Measurements from ENCODE around the gene EVL. TPM values are rescaled to one million over a fixed set of nuclear protein-coding genes. Genes with fewer than 3 reads are reported as not detected.

The EVL gene
- total and polyA plus RNA-seq, 2 experiments from 2014 or later, result 65.3 to 116 TPM

DNA sequence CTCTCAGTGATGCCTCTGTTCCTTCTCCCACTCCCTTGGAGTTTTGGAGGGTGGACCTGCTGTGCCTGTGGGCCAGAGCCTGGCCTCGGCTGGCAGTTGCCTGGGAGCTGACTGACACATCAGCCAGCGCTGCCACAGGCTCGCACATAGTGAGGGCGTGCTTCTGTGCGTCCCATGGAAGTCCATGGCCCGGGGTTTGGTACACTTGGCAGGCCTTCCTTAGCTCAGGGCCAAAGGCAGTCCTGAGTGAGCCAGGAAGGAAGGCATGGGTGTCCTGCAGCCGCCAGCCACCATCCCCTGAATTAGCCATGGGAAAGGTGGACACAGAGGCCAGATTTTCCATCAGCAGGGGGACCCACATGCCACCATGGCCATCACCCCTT, 95.3 kb downstream of the EVL start:
- Histone ChIP-seq H3K9me3 (ENCODE audit: low read depth) (no peaks in the 10 kb centered on the region), H3K4me3 (no peak overlapping the region), H3K27ac (no peak overlapping the region), H3K36me3 (no peaks in the 10 kb centered on the region), H3K27me3 (peaks cover 97% of the 10 kb centered on the region), H3K4me1 (ENCODE audit: low read depth) (no peaks in the 10 kb centered on the region)
- DNase-seq (ENCODE audit: low read depth in 1 of 2, low spot score in 1 of 2), result no peak
- TF ChIP-seq, protein P1, sequence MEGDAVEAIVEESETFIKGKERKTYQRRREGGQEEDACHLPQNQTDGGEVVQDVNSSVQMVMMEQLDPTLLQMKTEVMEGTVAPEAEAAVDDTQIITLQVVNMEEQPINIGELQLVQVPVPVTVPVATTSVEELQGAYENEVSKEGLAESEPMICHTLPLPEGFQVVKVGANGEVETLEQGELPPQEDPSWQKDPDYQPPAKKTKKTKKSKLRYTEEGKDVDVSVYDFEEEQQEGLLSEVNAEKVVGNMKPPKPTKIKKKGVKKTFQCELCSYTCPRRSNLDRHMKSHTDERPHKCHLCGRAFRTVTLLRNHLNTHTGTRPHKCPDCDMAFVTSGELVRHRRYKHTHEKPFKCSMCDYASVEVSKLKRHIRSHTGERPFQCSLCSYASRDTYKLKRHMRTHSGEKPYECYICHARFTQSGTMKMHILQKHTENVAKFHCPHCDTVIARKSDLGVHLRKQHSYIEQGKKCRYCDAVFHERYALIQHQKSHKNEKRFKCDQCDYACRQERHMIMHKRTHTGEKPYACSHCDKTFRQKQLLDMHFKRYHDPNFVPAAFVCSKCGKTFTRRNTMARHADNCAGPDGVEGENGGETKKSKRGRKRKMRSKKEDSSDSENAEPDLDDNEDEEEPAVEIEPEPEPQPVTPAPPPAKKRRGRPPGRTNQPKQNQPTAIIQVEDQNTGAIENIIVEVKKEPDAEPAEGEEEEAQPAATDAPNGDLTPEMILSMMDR (IDR thresholded peaks at IDR 0.05; ENCODE audit: low read depth, low read length), result no peak

DNA sequence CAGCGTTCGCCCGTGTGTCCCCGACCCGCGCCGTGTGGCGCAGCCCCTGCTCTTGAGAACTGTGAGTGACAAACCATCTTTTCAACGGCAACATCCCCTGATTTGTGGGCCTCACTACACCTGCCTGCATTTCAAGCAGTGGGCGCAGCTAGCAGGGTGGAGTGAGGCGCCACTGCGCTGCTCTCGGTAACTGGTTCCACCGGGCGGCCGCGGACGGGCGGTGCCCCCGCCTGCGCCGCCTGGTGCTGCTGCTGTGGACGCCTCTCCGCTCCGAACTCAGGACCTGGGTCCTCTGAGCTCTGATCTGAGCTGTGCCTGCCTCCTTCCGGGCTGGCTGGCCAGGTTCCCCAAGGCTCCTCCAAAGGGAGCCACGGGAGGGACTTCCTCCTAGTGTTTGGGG, 100.2 kb downstream of the EVL start:
- Histone ChIP-seq H3K4me1 (ENCODE audit: low read depth) (no peaks in the 10 kb centered on the region), H3K9me3 (ENCODE audit: low read depth) (no peaks in the 10 kb centered on the region), H3K27ac (no peak overlapping the region), H3K27me3 (peaks cover 68% of the 10 kb centered on the region), H3K36me3 (no peaks in the 10 kb centered on the region), H3K4me3 (no peak overlapping the region)
- DNase-seq (ENCODE audit: low read depth in 1 of 2, low spot score in 1 of 2), result peak in 1 of 2 donors; percentile 24
- TF ChIP-seq, protein P1 (IDR thresholded peaks at IDR 0.05; ENCODE audit: low read depth, low read length), result peak; percentile 12

DNA sequence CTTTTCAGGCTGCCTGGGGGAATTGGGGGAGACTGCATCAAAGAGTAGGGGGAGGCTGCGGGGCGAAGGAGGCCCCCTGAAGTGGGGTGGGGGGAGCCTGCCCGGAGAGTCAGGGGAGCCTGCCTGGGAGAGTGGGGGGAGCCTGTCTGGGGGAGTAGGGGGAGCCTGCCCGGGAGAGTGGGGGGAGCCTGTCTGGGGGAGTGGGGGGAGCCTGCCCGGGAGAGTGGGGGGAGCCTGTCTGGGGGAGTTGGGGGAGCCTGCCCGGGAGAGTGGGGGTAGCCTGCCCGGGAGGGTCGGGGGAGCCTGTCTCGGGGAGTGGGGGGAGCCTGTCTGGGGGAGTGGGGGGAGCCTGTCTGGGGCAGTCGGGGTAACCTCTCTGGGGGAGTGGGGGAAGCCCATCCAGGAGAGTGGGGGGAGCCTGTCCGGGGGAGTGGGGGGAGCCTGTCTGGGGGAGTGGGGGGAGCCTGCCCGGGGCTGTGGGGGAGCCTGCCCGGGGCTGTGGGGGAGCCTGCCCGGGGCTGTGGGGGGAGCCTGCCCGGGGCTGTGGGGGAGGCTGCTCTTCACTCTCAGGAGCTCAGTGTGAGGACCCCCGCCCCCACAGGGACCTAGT, 100.7 kb downstream of the EVL start:
- TF ChIP-seq, protein P1 (IDR thresholded peaks at IDR 0.05; ENCODE audit: low read depth, low read length), result no peak
- Histone ChIP-seq H3K27me3 (peaks cover 62% of the 10 kb centered on the region), H3K36me3 (no peaks in the 10 kb centered on the region)

DNA sequence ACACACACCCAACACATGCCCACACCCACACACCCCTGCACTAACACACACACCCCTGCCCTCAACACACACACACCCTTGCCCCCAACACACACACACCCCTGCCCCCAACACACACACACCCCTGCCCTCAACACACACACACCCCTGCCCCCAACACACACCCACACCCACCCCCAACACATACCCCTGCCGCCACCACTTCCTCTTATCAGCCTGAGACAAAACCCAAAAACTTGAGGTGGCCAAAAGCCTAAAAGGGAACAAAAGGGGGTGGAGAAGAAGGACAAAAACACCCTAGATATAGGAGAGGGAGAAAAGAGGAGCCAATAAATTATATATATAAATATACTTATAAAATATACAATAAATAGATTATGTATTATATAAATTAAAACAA, 103.3 kb downstream of the EVL start:
- Histone ChIP-seq H3K36me3 (no peaks in the 10 kb centered on the region), H3K27me3 (peaks cover 43% of the 10 kb centered on the region), H3K27ac (no peak overlapping the region), H3K4me1 (ENCODE audit: low read depth) (no peaks in the 10 kb centered on the region), H3K4me3 (no peak overlapping the region), H3K9me3 (ENCODE audit: low read depth) (no peaks in the 10 kb centered on the region)
- TF ChIP-seq, protein P1 (IDR thresholded peaks at IDR 0.05; ENCODE audit: low read depth, low read length), result no peak
- DNase-seq (ENCODE audit: low read depth in 1 of 2, low spot score in 1 of 2), result no peak

More for the DNA sequence above, 100.7 kb downstream of the EVL start:
- H3K9me3 ChIP-seq (ENCODE audit: low read depth), result no peaks in the 10 kb centered on the region
- no peak for DNase-seq (ENCODE audit: low read depth in 1 of 2, low spot score in 1 of 2)
- H3K4me1 ChIP-seq (ENCODE audit: low read depth), result no peaks in the 10 kb centered on the region
- H3K4me3 ChIP-seq, result no peak overlapping the region
- no peak overlapping the region for H3K27ac ChIP-seq

DNA sequence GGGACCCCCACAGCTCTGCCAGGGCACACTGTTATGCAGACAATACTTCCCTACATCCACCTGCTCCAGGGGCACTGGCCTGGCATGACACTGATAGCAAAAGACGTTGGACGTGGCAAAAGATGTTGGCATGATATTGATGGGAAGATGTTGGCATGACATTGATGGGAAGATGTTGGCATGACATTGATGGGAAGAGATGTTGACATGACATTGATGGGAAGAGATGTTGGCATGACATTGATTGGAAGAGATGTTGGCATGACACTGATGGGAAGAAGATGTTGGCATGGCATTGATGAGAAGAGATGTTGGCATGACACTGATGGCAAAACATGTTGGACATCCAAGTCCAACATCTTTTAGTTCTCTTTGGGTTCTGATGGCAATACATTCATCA, 105.7 kb downstream of the EVL start:
- Histone ChIP-seq H3K4me1 (ENCODE audit: low read depth) (no peaks in the 10 kb centered on the region), H3K27me3 (peaks cover 20% of the 10 kb centered on the region), H3K27ac (no peak overlapping the region), H3K4me3 (no peak overlapping the region), H3K9me3 (ENCODE audit: low read depth) (no peaks in the 10 kb centered on the region), H3K36me3 (no peaks in the 10 kb centered on the region)
- DNase-seq (ENCODE audit: low read depth in 1 of 2, low spot score in 1 of 2), result no peak
- TF ChIP-seq, protein P1 (IDR thresholded peaks at IDR 0.05; ENCODE audit: low read depth, low read length), result no peak

Measured in cardiac muscle cell (in vitro differentiated cells and primary cell).